Fibroblast of upper back skin (primary cell): ENCODE results near the gene GBX2.
A peak's percentile ranks its signal among the peaks of the same experiment; 100 is the strongest.

Source experiments
- DNase-seq: peaks from one replicate; pipeline ENCODE4 v3.0.0-alpha.2; 2013

GBX2 gene

DNA sequence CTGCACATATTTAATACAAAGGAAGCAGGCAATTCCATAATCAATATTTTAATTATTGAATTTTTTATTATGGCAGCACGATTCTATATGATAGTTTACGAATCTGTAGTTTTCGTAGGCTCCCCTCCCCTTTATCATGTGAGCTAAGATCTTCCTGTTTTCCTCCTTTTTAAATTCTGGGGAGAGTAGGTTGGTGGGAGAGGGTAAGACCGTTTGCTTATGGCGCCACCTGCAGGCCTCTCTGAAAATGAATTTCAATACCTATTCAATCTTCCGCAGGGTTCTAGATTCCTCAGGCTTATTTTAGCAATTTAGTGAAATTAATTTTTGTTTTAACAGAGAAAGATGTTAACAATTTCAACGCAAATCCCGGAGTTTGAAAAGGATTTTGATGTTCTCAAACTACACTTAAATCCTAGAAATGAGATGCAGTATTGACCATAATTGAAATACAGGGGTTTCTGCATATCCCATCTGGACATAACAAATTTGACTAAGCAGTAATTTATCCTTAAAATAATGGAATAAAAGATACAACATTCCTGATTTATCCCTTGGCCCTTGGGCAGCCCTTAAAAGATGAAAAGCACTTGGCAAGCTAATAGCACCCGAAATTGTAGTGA lies 12.8 kb upstream of the GBX2 start:
- peak; percentile 66 for DNase-seq

GRCh38 chr2:236180076-236180816 lies 12.1 kb upstream of the GBX2 start:
- peak; percentile 65 for DNase-seq

GRCh38 chr2:236179236-236180075 lies 11.3 kb upstream of the GBX2 start:
- no peak for DNase-seq

DNA sequence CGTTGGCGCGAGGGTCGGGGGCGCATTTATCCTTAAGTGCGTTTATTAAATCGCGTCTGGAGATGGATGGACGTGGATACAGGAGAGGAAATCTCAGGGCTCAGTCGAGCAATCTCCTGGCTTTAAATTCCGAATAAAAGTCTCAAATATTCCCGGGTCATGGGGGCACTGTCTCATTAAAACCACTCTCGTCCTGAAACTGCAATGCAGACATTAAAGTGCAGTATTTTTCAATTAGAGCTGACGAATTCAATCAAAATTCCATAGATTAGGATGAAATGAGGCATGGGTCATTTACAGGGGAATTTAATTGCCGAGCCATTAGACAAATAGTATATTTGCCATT lies 10.7 kb upstream of the GBX2 start:
- DNase-seq = no peak

DNA sequence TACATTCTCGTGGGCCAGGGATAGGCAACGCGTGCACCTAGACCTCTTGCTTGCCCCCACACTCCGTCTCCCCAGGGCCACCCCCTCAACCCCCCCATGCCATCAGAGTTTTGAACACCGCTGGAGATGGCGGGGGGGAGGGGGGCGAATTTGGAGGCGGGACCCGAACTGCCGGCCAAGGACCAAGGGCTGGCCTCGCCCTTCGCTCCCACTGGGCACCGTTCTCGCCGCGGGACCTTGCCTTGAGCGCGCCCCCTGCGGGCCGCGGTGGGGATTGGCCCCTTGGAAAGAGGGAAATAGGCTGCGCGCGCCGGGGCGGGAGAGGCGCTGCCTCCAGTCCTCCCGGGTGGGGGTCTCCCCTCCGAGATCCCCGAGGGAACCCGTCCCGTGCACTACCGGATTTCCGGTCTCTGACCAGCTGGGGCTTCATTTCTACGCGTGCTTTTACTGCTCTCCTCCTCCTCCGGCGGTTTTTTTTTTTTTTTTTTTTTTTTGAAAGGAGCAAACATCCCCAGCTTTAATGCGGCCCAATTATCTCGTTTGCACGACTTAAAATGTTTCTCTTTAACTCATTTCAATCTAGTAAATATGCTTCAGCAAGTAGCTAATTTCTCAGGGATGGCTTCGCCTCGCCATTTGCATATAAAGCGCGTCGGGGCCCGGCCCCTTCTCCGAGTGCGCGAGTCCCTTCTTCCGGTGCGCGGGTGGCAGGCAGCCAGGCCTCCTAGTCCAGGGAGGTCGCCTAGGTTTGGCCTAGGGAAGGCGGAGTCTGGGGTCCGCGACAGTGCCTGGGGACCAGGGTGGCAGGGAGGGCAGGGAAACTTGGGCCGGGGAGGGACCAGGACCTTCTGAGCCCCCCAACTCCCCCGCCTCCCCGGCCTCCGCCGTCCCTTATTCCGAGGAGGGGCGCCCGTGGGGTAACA lies 10.0 kb upstream of the GBX2 start:
- peak; percentile 56 for DNase-seq

GRCh38 chr2:236177604-236177966 lies 9.4 kb upstream of the GBX2 start:
- peak; percentile 46 for DNase-seq

- no peak for DNase-seq
Observed at GRCh38 chr2:236176951-236177350, 8.8 kb upstream of the GBX2 start.

DNA sequence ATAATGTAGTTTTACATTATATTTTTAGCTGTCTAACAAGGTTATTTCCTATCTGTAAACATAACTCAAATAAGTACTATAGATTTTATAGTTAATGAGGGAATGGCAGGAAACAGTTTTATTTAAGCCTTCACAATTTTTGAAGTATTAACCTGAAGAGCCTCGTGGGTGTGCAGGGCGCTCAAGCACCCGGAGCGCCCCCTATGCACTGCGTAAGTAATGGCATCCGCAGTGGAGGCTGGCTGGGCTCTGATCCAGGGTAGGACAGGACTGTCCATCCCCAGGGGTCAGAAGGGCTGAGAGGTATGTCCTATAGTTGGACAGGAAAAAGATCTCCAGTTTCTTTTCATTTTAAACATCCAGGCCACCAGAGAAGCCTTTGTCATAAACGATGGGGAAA lies 8.2 kb upstream of the GBX2 start:
- peak; percentile 32 for DNase-seq

DNA sequence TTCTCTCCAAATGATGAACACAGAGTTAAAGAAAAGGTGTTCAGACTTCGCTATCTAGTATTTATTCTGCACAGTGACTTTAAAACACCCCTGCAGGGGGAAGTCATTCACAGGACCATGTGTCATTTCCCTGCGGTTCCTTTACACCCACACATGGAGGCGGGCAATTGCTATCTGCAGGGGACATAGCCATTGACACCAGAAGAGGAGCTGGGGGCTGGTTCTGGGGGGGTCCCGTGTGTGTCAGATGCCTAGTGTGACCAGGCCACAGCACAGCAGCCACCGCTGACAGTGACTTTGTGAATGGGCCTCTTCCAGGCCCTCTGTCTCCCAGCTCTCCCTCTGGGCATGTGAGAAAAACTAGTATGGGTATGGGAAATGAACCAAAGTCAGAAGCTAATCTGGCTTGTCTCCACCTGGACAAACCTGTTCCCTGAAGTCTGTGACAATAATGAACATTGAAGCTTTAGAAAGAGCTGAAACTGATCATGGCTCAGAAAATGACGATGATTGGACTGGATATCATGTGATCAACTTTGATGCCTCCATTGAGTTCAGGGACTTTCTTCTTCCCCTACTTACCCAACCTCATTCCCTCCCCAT lies 7.5 kb upstream of the GBX2 start:
- no peak for DNase-seq

- DNase-seq = no peak
Observed at GRCh38 chr2:236173729-236174607, 5.8 kb upstream of the GBX2 start.

DNA sequence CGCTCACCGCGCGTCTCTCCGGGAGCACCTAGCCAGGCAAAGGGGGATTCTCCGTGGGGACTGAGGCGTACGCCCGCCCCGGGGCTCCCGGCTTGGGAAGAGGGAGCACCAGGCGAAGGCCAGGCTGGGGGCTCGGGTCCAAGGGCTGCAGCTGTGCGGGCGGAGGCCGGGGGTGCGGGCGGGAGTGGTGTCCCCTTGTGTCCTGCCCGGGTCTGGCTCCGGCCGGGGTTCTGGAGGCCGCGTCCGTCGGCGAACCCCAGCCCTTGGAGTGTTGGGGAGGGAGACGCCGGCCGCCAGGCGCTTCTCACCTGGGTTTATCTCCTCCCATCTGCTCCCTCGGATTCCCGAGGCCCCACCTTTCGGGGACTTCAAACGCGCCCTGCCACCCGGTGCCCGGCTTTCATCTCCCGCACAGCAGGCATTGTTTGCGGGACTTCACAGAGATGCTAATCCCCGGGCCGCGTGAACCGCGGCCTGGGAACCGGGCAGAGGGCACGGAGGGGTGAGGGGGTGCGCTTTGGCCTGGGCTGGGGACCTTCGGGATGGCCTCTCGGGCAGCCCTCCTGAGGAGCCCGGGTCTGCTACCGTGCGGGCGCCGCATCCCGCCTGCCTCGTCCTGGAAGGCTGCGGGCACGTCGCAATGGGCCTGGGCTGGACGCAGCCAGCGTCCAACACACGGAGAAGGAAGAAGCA lies 5.0 kb upstream of the GBX2 start:
- DNase-seq = no peak

DNA sequence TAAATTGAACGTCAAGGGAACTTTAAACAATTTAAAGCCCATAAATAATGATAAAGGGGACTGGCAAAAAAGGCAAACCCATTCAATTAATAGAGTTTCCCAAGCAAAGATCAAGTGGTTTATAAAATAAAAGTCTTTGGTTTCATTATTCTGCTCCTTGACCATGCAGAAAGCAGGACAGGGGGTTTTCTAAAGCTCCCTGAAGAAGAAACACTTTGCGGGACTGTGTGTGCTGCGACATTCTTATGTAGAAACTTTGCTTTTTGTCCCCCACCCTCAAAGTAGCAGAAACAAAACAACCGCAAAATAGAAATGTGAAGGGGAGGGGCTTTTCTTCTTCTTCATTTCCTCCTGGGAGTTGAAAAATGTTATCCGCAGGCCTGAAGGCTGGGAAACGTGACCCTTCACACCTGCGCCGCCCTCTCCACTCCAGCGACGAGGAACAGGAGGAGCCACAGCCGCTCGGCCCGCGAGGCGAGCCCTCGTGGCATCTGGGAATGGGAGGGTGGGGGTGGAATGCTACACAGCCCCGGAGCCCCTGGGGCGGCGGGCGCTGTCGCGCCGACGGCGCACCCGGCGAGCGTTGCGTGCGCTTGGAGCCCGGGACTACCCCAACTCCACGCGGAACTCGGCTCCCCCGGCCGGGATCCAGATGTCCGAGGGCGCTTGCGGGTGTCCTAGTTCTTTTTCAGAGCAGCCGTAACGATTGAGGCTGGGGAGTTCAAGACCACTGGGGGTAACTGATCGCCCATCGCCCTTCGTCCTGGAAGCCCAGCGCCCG lies 4.3 kb upstream of the GBX2 start:
- no peak for DNase-seq

- no peak for DNase-seq
Observed at GRCh38 chr2:236171680-236172254, 3.6 kb upstream of the GBX2 start.

DNA sequence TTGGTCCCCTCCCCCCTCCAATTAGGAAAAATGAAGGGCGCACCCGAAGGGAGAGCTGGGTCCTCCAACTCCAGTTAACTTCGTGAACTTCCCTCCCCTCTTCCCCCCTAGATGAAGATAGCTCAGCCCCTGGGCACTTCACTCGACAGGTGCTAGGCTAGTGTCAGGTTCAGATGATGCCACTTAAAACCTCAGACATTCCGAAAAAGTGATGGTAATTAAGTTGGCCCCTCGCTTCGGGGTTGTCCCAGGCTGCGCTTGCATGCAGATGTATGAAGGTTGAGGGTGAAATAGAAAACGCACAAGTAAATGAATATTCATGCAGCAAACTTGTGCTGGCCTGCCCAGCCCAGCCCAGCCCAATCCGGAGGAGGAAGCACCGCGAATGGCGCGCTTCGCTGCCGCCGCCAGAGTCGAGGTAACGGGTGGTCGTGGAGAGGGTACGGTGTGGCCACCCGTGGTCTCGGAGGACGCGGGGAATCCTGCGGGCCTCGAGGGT lies 3.0 kb upstream of the GBX2 start:
- DNase-seq = no peak

GRCh38 chr2:236170590-236171165 lies 2.5 kb upstream of the GBX2 start:
- no peak for DNase-seq

- DNase-seq = no peak
Observed at GRCh38 chr2:236169741-236170589, 1.8 kb upstream of the GBX2 start.

GRCh38 chr2:236169151-236169721 lies 1.1 kb upstream of the GBX2 start:
- no peak for DNase-seq
